GM19193 (cell line): ENCODE results near the gene BRAT1.

Experiments used
- POLR2A ChIP-seq: IDR thresholded peaks from 4 replicates; pipeline ENCODE4 v1.6.1; 2011; ENCODE audit not compliant: insufficient read depth, insufficient read length; ENCODE audit errors: extremely low read depth

BRAT1 gene

GRCh38 chr7:2505401-2505800 lies 49.9 kb downstream of the BRAT1 start:
- TF ChIP-seq POLR2A: no peak

GRCh38 chr7:2504889-2505375 lies 50.4 kb downstream of the BRAT1 start:
- no peak for TF ChIP-seq POLR2A

- no peak for TF ChIP-seq POLR2A
These were observed 51.0 kb downstream of the BRAT1 start for GRCh38 chr7:2504128-2504888.

- no peak for TF ChIP-seq POLR2A
These were observed 52.0 kb downstream of the BRAT1 start for GRCh38 chr7:2503056-2503941.

- no peak for TF ChIP-seq POLR2A
These were observed 52.7 kb downstream of the BRAT1 start for GRCh38 chr7:2502647-2502966.

GRCh38 chr7:2501947-2502646 lies 53.2 kb downstream of the BRAT1 start:
- no peak for TF ChIP-seq POLR2A

- no peak for TF ChIP-seq POLR2A
These were observed 54.6 kb downstream of the BRAT1 start for GRCh38 chr7:2500701-2501100.

GRCh38 chr7:2499719-2500430 lies 55.4 kb downstream of the BRAT1 start:
- TF ChIP-seq POLR2A: no peak

GRCh38 chr7:2499181-2499580 lies 56.1 kb downstream of the BRAT1 start:
- no peak for TF ChIP-seq POLR2A

- no peak for TF ChIP-seq POLR2A
These were observed 56.6 kb downstream of the BRAT1 start for GRCh38 chr7:2498708-2499107.

- TF ChIP-seq POLR2A: no peak
These were observed 57.6 kb downstream of the BRAT1 start for GRCh38 chr7:2497500-2498336.

GRCh38 chr7:2497065-2497464 lies 58.3 kb downstream of the BRAT1 start:
- TF ChIP-seq POLR2A: no peak

- no peak for TF ChIP-seq POLR2A
These were observed 58.9 kb downstream of the BRAT1 start for GRCh38 chr7:2496375-2496774.
